CD4-positive, alpha-beta T cell treated with Interferon gamma for 1 hour (primary cell): Measurements from ENCODE around the gene OR10H5.

Experiments used
- DNase-seq: peaks from one replicate; pipeline ENCODE4 v3.0.0-alpha.2; 2020

OR10H5 gene

GRCh38 chr19:15850385-15850784 lies 62.9 kb downstream of the OR10H5 start:
- no peak for DNase-seq
